HepG2 (cell line): ENCODE results near the gene EPB41L1. TPM values are rescaled to one million over a fixed set of nuclear protein-coding genes. Genes with fewer than 3 reads are reported as not detected.

ENCODE experiments used
- ATAC-seq: fragments of 200-7000 bp; cut with Tn5 transposase; 3 replicates; pipeline ENCODE4 v1.9.1; 2020; ENCODE audit warnings: mild to moderate bottlenecking, moderate library complexity
- BruUV-seq: library from RNA; stranded (reverse); fragments of 400-500 nt; replicated peaks from 2 replicates; lab custom pipeline; 2021; lab: Mats Ljungman, UMichigan
- CTCF ChIA-PET: fragments of 300-600 bp; formaldehyde crosslinking; extraction: SDS; loops from one replicate; lab custom pipeline; 2021; ENCODE audit warnings: low total read pairs, inconsistent platforms, low intra/inter-chr PET ratio; lab: Yijun Ruan, JAX
- POLR2A ChIA-PET: fragments of 350-600 bp; sonication (Branson Sonifier 250); formaldehyde crosslinking; loops from one replicate; lab custom pipeline; 2020; ENCODE audit warnings: antibody characterized with exemption, inconsistent platforms; lab: Yijun Ruan, JAX
- DNase-seq: peaks from one replicate; pipeline ENCODE4 v3.0.0-alpha.2; 2015; ENCODE audit warnings: low spot score
- FAIRE-seq: peaks from 3 replicates; lab custom pipeline; 2011; peaks lifted over from hg19 to GRCh38; lab: Jason Lieb, UNC
- H2AFZ ChIP-seq: one replicate; pipeline ENCODE4 v1.6.1; 2011; ENCODE audit warnings: low read length, inconsistent platforms
- H3K27ac ChIP-seq: fragments of 300-600 bp; 3 replicates; pipeline ENCODE4 v1.8.0; 2011; ENCODE audit warnings: mixed run types, mild to moderate bottlenecking, mixed read lengths, low read length, inconsistent platforms; ENCODE audit not compliant: insufficient read depth; ENCODE audit errors: extremely low read length
- H3K27me3 ChIP-seq, 2 experiments: fragments of 200-600 bp in 1 of 2; 2 replicates in 1 of 2; 3 replicates in 1 of 2; pipeline versions ENCODE4 v1.6.0 to v1.8.0; 2011; ENCODE audit warnings: low read length in 2 of 2, mild to moderate bottlenecking in 2 of 2, moderate library complexity in 2 of 2, inconsistent platforms in 1 of 2; ENCODE audit not compliant: insufficient read depth in 2 of 2, control insufficient read depth in 1 of 2
- H3K36me3 ChIP-seq, 2 experiments: fragments of 200-600 bp in 1 of 2; replicated peaks in 1 of 2; 2 replicates in 1 of 2; 3 replicates in 1 of 2; pipeline versions ENCODE4 v1.5.1 to v1.8.0; 2011; ENCODE audit warnings: low read length in 2 of 2, inconsistent platforms in 1 of 2; ENCODE audit not compliant: insufficient read depth in 2 of 2, control insufficient read depth in 1 of 2
- H3K4me1 ChIP-seq: 2 replicates; pipeline ENCODE4 v1.5.1; 2012; ENCODE audit warnings: low read length, inconsistent platforms; ENCODE audit not compliant: insufficient read depth
- H3K4me2 ChIP-seq: 2 replicates; pipeline ENCODE4 v1.6.0; 2011; ENCODE audit warnings: low read depth, low read length, inconsistent platforms
- H3K4me3 ChIP-seq, 3 experiments: fragments of 200-600 bp in 1 of 3; sonication (generic), shearing (Covaris generic) in 1 of 3; replicated peaks in 1 of 3; 2 replicates each; pipeline ENCODE4 v1.5.1; 2011 to 2016; ENCODE audit warnings: low read length in 3 of 3, inconsistent platforms in 2 of 3, low read depth in 2 of 3, mild to moderate bottlenecking in 2 of 3, control low read depth in 1 of 3, mixed read lengths in 1 of 3; ENCODE audit not compliant: insufficient read depth in 1 of 3
- H3K79me2 ChIP-seq: one replicate; pipeline ENCODE4 v1.6.1; 2011; ENCODE audit warnings: low read length, inconsistent platforms; ENCODE audit not compliant: insufficient read depth
- H3K9ac ChIP-seq: 2 replicates; pipeline ENCODE4 v1.6.0; 2011; ENCODE audit warnings: mild to moderate bottlenecking, low read depth, low read length, inconsistent platforms; ENCODE audit not compliant: insufficient read depth
- H3K9me3 ChIP-seq: 2 replicates; pipeline ENCODE4 v1.5.1; 2012; ENCODE audit warnings: mild to moderate bottlenecking, low read length
- H4K20me1 ChIP-seq: 2 replicates; pipeline ENCODE4 v1.6.0; 2011; ENCODE audit warnings: inconsistent platforms, mild to moderate bottlenecking, low read length, moderate library complexity; ENCODE audit not compliant: insufficient read depth
- EEA1 ChIP-seq: sonication (generic); formaldehyde crosslinking; IDR thresholded peaks from 2 replicates; pipeline ENCODE4 v1.5.1; 2020; ENCODE audit warnings: mild to moderate bottlenecking, missing genetic modification reagents, borderline replicate concordance
- JUNB ChIP-seq: sonication (generic); formaldehyde crosslinking; IDR thresholded peaks from 2 replicates; pipeline ENCODE4 v1.8.0; 2022; ENCODE audit warnings: missing genetic modification reagents, mild to moderate bottlenecking, borderline replicate concordance
- KMT2B ChIP-seq: IDR thresholded peaks from 2 replicates; pipeline ENCODE4 v1.6.1; 2016; ENCODE audit warnings: missing genetic modification reagents, missing compliant biosample characterization
- U2AF1 ChIP-seq: fragments of 200-400 bp; formaldehyde crosslinking; optimal IDR thresholded peaks from 2 replicates; pipeline ENCODE3; 2017; ENCODE audit warnings: mild to moderate bottlenecking, low read depth, low read length
- ZNF24 ChIP-seq: fragments of 450-650 bp; IDR thresholded peaks from 2 replicates; pipeline ENCODE4 v1.6.1; 2017; ENCODE audit warnings: antibody characterized with exemption, mild to moderate bottlenecking
- ZNF441 ChIP-seq: sonication (generic); formaldehyde crosslinking; IDR thresholded peaks from 2 replicates; pipeline ENCODE4 v1.7.0; 2021; ENCODE audit warnings: missing genetic modification reagents, borderline replicate concordance
- ZNF460 ChIP-seq: sonication (generic); formaldehyde crosslinking; IDR thresholded peaks from 2 replicates; pipeline ENCODE4 v1.5.1; 2020; ENCODE audit warnings: missing genetic modification reagents, mild to moderate bottlenecking, borderline replicate concordance
- ZNF562 ChIP-seq: sonication (generic); formaldehyde crosslinking; IDR thresholded peaks from 2 replicates; pipeline ENCODE4 v1.8.0; 2022; ENCODE audit warnings: missing genetic modification reagents, borderline replicate concordance
- ZNF773 ChIP-seq: sonication (generic); formaldehyde crosslinking; IDR thresholded peaks from 2 replicates; pipeline ENCODE4 v1.4.0; 2020; ENCODE audit warnings: missing genetic modification reagents, borderline replicate concordance
- ZNF775 ChIP-seq: sonication (generic); formaldehyde crosslinking; IDR thresholded peaks from 2 replicates; pipeline ENCODE4 v1.4.0; 2020; ENCODE audit warnings: missing genetic modification reagents, mild to moderate bottlenecking, moderate library complexity, borderline replicate concordance
- ZNF780A ChIP-seq: sonication (generic); formaldehyde crosslinking; IDR thresholded peaks from 2 replicates; pipeline ENCODE4 v1.8.0; 2022; ENCODE audit warnings: mild to moderate bottlenecking, missing genetic modification reagents, moderate library complexity
- WGBS: methylation state at CpG from one replicate; pipeline ENCODE4 v1.1.6; 2017; ENCODE audit warnings: low lambda C conversion rate; 5-methylcytosine and 5-hydroxymethylcytosine counted together
- in situ Hi-C: cut with HindIII; loops from 2 replicates; pipeline ENCODE4 v1.10.0; 2017; ENCODE audit warnings: low pct_unique_long_range_greater_than_20kb; ENCODE audit not compliant: extremely low pct_ligation_motif_present
- intact Hi-C: fragments of 100-400 bp; cut with micrococcal nuclease; formaldehyde crosslinking; loops from one replicate; pipeline ENCODE4 v1.10.0; 2022; ENCODE audit not compliant: unreplicated experiment
- polyA plus RNA-seq, 8 experiments: library from polyadenylated mRNA; depleted of rRNA in 3 of 8; stranded (reverse) in 7 of 8; unstranded in 1 of 8; fragments of >200 nt; fragmentation: Illumina TruSeq in 4 of 8; extraction: Trizol in 4 of 8; gene quantifications; 2 replicates each; pipeline versions ENCODE4 v1.2.1 to v1.2.3, GENCODE V29; 2011 to 2016; ENCODE audit warnings: low read depth in 4 of 8, missing spikeins in 1 of 8, mixed read lengths in 1 of 8; ENCODE audit not compliant: insufficient read depth in 1 of 8
- total RNA-seq, 5 experiments: library from RNA; depleted of rRNA; stranded (reverse); fragments of >200 nt; fragmentation: Illumina TruSeq; extraction: Trizol; gene quantifications; 2 replicates each; pipeline ENCODE4 v1.2.3, GENCODE V29; 2016; ENCODE audit warnings: low read depth in 1 of 5
- TF ChIP-seq, protein P1 (sequence below): IDR thresholded peaks from 2 replicates; pipeline ENCODE4 v1.6.1; 2016; ENCODE audit warnings: low read depth
- TF ChIP-seq, protein P2 (sequence below): IDR thresholded peaks from 2 replicates; pipeline ENCODE4 v1.6.1; 2016; ENCODE audit warnings: low read depth, control low read depth
- TF ChIP-seq, protein P3 (sequence below): sonication (generic); formaldehyde crosslinking; conservative IDR thresholded peaks from 2 replicates; pipeline ENCODE4 v1.4.0; 2020; ENCODE audit warnings: missing genetic modification reagents
- TF ChIP-seq, protein P4 (sequence below): sonication (generic); formaldehyde crosslinking; IDR thresholded peaks from 2 replicates; pipeline ENCODE4 v1.8.1; 2023; ENCODE audit warnings: missing genetic modification reagents, mild to moderate bottlenecking, borderline replicate concordance
- TF ChIP-seq, protein P5 (sequence below): sonication (generic); formaldehyde crosslinking; IDR thresholded peaks from 2 replicates; pipeline ENCODE4 v1.4.0; 2020; ENCODE audit warnings: missing genetic modification reagents

Gene EPB41L1
- total and polyA plus RNA-seq, 2 of the 13 experiments (the other 11 are each of a cell fraction or from before 2014, with no cell fraction given), result 16.7 to 39.0 TPM

DNA sequence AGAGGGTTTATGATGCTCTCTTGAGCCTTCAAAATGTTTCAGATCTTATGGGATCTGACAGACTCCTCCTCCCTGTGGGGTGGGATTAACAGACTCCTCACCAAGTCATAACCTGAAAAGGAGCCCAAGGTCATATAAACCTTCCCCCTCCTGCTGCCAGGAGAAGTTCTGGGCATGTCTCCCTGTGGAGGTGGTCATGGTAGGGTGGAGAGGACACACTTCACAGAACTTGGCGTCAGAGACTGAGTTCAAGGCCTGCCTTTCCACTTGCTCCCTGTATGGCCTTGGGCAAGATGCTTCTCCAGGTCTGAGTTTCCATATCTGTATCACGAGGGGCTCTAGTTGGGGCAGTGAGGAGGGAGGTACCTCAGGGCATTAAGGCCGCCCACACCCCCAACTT is 49.3 kb downstream of the EPB41L1 start:
- Histone ChIP-seq H3K79me2 (no peaks in the 10 kb centered on the region), H2AFZ (no peak overlapping the region), H3K27ac (no peak overlapping the region), H3K36me3 (peaks cover 20 to 30% of the 10 kb centered on the region in 2 experiments), H4K20me1 (no peaks in the 10 kb centered on the region), H3K4me2 (no peak overlapping the region), H3K4me3 (no peak overlapping the region), H3K27me3 (no peaks in the 10 kb centered on the region), H3K4me1 (no peaks in the 10 kb centered on the region), H3K9me3 (no peaks in the 10 kb centered on the region), H3K9ac (no peak overlapping the region)
- CTCF ChIA-PET, result interaction anchor here (3.0 kb wide), 1 partner anchor 235 kb away, joined by 27 read pairs; no protein-coding TSS in a partner anchor
- 93% methylated on average over 3 of the region's 3 CpGs for WGBS
- POLR2A ChIA-PET, result no interaction called here
- in situ Hi-C loops (loop anchor here (5.0 kb wide), 1 partner anchor 238 kb away; no protein-coding TSS in a partner anchor), intact Hi-C loops (loop anchor here (1.0 kb wide), 1 partner anchor 195 kb away; no protein-coding TSS in a partner anchor)
- no TSS peak for BruUV-seq
- FAIRE-seq, result no peak
- no peak for DNase-seq
- no peak for ATAC-seq
- TF ChIP-seq ZNF775 (no peak), ZNF773 (CRISPR knock-in tag) (no peak), ZNF460 (no peak), KMT2B (CRISPR knock-in tag) (no peak), EEA1 (no peak), ZNF780A (CRISPR knock-in tag) (no peak), U2AF1 (no peak), ZNF441 (CRISPR knock-in tag) (no peak), ZNF24 (no peak), ZNF562 (no peak), JUNB (no peak)
- TF ChIP-seq, protein P1, sequence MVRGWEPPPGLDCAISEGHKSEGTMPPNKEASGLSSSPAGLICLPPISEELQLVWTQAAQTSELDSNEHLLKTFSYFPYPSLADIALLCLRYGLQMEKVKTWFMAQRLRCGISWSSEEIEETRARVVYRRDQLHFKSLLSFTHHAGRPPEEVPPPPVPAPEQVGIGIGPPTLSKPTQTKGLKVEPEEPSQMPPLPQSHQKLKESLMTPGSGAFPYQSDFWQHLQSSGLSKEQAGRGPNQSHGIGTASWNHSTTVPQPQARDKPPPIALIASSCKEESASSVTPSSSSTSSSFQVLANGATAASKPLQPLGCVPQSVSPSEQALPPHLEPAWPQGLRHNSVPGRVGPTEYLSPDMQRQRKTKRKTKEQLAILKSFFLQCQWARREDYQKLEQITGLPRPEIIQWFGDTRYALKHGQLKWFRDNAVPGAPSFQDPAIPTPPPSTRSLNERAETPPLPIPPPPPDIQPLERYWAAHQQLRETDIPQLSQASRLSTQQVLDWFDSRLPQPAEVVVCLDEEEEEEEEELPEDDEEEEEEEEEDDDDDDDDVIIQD, result no peak
- TF ChIP-seq, protein P2, sequence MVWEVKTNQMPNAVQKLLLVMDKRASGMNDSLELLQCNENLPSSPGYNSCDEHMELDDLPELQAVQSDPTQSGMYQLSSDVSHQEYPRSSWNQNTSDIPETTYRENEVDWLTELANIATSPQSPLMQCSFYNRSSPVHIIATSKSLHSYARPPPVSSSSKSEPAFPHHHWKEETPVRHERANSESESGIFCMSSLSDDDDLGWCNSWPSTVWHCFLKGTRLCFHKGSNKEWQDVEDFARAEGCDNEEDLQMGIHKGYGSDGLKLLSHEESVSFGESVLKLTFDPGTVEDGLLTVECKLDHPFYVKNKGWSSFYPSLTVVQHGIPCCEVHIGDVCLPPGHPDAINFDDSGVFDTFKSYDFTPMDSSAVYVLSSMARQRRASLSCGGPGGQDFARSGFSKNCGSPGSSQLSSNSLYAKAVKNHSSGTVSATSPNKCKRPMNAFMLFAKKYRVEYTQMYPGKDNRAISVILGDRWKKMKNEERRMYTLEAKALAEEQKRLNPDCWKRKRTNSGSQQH, result no peak
- TF ChIP-seq, protein P3, sequence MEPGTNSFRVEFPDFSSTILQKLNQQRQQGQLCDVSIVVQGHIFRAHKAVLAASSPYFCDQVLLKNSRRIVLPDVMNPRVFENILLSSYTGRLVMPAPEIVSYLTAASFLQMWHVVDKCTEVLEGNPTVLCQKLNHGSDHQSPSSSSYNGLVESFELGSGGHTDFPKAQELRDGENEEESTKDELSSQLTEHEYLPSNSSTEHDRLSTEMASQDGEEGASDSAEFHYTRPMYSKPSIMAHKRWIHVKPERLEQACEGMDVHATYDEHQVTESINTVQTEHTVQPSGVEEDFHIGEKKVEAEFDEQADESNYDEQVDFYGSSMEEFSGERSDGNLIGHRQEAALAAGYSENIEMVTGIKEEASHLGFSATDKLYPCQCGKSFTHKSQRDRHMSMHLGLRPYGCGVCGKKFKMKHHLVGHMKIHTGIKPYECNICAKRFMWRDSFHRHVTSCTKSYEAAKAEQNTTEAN, result no peak
- TF ChIP-seq, protein P4, sequence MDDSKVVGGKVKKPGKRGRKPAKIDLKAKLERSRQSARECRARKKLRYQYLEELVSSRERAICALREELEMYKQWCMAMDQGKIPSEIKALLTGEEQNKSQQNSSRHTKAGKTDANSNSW (CRISPR knock-in tag), result no peak
- TF ChIP-seq, protein P5, sequence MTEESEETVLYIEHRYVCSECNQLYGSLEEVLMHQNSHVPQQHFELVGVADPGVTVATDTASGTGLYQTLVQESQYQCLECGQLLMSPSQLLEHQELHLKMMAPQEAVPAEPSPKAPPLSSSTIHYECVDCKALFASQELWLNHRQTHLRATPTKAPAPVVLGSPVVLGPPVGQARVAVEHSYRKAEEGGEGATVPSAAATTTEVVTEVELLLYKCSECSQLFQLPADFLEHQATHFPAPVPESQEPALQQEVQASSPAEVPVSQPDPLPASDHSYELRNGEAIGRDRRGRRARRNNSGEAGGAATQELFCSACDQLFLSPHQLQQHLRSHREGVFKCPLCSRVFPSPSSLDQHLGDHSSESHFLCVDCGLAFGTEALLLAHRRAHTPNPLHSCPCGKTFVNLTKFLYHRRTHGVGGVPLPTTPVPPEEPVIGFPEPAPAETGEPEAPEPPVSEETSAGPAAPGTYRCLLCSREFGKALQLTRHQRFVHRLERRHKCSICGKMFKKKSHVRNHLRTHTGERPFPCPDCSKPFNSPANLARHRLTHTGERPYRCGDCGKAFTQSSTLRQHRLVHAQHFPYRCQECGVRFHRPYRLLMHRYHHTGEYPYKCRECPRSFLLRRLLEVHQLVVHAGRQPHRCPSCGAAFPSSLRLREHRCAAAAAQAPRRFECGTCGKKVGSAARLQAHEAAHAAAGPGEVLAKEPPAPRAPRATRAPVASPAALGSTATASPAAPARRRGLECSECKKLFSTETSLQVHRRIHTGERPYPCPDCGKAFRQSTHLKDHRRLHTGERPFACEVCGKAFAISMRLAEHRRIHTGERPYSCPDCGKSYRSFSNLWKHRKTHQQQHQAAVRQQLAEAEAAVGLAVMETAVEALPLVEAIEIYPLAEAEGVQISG (CRISPR knock-in tag), result no peak
